SJCRH30 (cell line): ENCODE measurements around the gene SIGLEC12. TPM values are rescaled to one million over a fixed set of nuclear protein-coding genes. Genes with fewer than 3 reads are reported as not detected.
"Not testable (repeated sequence)": the region's sequence is repeated elsewhere in the genome, so short reads cannot be mapped to it uniquely, and the experiment has no call there.

Source experiments
- DNase-seq, 2 experiments: peaks; one replicate each; pipeline ENCODE4 v3.0.0-alpha.2; 2015 to 2020
- H3K27ac ChIP-seq: fragments of 250-450 bp; sonication (Bioruptor Pico); 2 replicates; pipeline ENCODE4 v1.5.1; 2020; ENCODE audit warnings: mild to moderate bottlenecking, moderate library complexity
- H3K27me3 ChIP-seq: fragments of 250-450 bp; sonication (Bioruptor Pico); 2 replicates; pipeline ENCODE4 v1.5.1; 2020; ENCODE audit warnings: mild to moderate bottlenecking, moderate library complexity
- H3K36me3 ChIP-seq: fragments of 250-450 bp; sonication (Bioruptor Pico); 2 replicates; pipeline ENCODE4 v1.5.1; 2020; ENCODE audit warnings: mild to moderate bottlenecking, moderate library complexity
- H3K4me1 ChIP-seq: fragments of 250-450 bp; sonication (Bioruptor Pico); 2 replicates; pipeline ENCODE4 v1.5.1; 2020; ENCODE audit warnings: mild to moderate bottlenecking, moderate library complexity
- H3K4me3 ChIP-seq: fragments of 250-450 bp; sonication (Bioruptor Pico); 2 replicates; pipeline ENCODE4 v1.5.1; 2020; ENCODE audit warnings: mild to moderate bottlenecking, moderate library complexity
- H3K9me3 ChIP-seq: fragments of 250-450 bp; sonication (Bioruptor Pico); replicated peaks from 2 replicates; pipeline ENCODE4 v1.5.1; 2020; ENCODE audit warnings: mild to moderate bottlenecking, moderate library complexity
- total RNA-seq: library from RNA; depleted of rRNA; stranded (reverse); fragments of >200 nt; shearing (Covaris generic); gene quantifications from 2 replicates; pipeline ENCODE4 v1.2.3, GENCODE V29; 2014

SIGLEC12 gene
- total RNA-seq, 1 experiment from 2014 or later, result not detected

GRCh38 chr19:51508059-51508733, 6.6 kb upstream of the SIGLEC12 start:
- no peaks in the 10 kb centered on the region for H3K27me3 ChIP-seq
- no peaks in the 10 kb centered on the region for H3K9me3 ChIP-seq
- DNase-seq, result no peak
- no peaks in the 10 kb centered on the region for H3K4me1 ChIP-seq
- no peaks in the 10 kb centered on the region for H3K36me3 ChIP-seq
- H3K4me3 ChIP-seq, result no peak overlapping the region
- no peak overlapping the region for H3K27ac ChIP-seq

GRCh38 chr19:51507640-51508058, 6.0 kb upstream of the SIGLEC12 start:
- H3K4me1 ChIP-seq, result no peaks in the 10 kb centered on the region
- H3K36me3 ChIP-seq, result no peaks in the 10 kb centered on the region
- no peaks in the 10 kb centered on the region for H3K9me3 ChIP-seq
- DNase-seq, result no peak
- H3K27me3 ChIP-seq, result no peaks in the 10 kb centered on the region
- H3K4me3 ChIP-seq, result no peak overlapping the region
- no peak overlapping the region for H3K27ac ChIP-seq

GRCh38 chr19:51507192-51507591, 5.6 kb upstream of the SIGLEC12 start:
- H3K27me3 ChIP-seq, result no peaks in the 10 kb centered on the region
- H3K9me3 ChIP-seq, result no peaks in the 10 kb centered on the region
- no peak overlapping the region for H3K27ac ChIP-seq
- H3K4me1 ChIP-seq, result no peaks in the 10 kb centered on the region
- DNase-seq, result no peak
- H3K4me3 ChIP-seq, result no peak overlapping the region
- H3K36me3 ChIP-seq, result no peaks in the 10 kb centered on the region

GRCh38 chr19:51505904-51506303, 4.3 kb upstream of the SIGLEC12 start:
- no peaks in the 10 kb centered on the region for H3K4me1 ChIP-seq
- H3K9me3 ChIP-seq, result no peaks in the 10 kb centered on the region
- no peak overlapping the region for H3K4me3 ChIP-seq
- no peaks in the 10 kb centered on the region for H3K36me3 ChIP-seq
- DNase-seq, result no peak
- H3K27me3 ChIP-seq, result no peaks in the 10 kb centered on the region
- H3K27ac ChIP-seq, result no peak overlapping the region

GRCh38 chr19:51503896-51504295, 2.3 kb upstream of the SIGLEC12 start:
- no peaks in the 10 kb centered on the region for H3K9me3 ChIP-seq
- DNase-seq, result no peak

GRCh38 chr19:51503286-51503817, 1.8 kb upstream of the SIGLEC12 start:
- no peak for DNase-seq
- no peak overlapping the region for H3K4me3 ChIP-seq

More at GRCh38 chr19:51503896-51504295, 2.3 kb upstream of the SIGLEC12 start:
- no peak overlapping the region for H3K4me3 ChIP-seq
- H3K27me3 ChIP-seq, result no peaks in the 10 kb centered on the region
- H3K4me1 ChIP-seq, result no peaks in the 10 kb centered on the region
- H3K36me3 ChIP-seq, result no peaks in the 10 kb centered on the region
- no peak overlapping the region for H3K27ac ChIP-seq

GRCh38 chr19:51500931-51501330, 669 bp downstream of the SIGLEC12 start:
- not testable (repeated sequence) for H3K36me3 ChIP-seq, H3K4me1 ChIP-seq, H3K9me3 ChIP-seq, DNase-seq, H3K27ac ChIP-seq, H3K4me3 ChIP-seq, H3K27me3 ChIP-seq

More at GRCh38 chr19:51503286-51503817, 1.8 kb upstream of the SIGLEC12 start:
- no peaks in the 10 kb centered on the region for H3K27me3 ChIP-seq
- H3K4me1 ChIP-seq, result no peaks in the 10 kb centered on the region
- H3K27ac ChIP-seq, result no peak overlapping the region
- H3K9me3 ChIP-seq, result no peaks in the 10 kb centered on the region
- no peaks in the 10 kb centered on the region for H3K36me3 ChIP-seq

GRCh38 chr19:51497666-51498065, 3.9 kb downstream of the SIGLEC12 start:
- H3K27ac ChIP-seq, result no peak overlapping the region
- no peaks in the 10 kb centered on the region for H3K27me3 ChIP-seq
- no peaks in the 10 kb centered on the region for H3K4me1 ChIP-seq
- H3K4me3 ChIP-seq, result no peak overlapping the region
- no peaks in the 10 kb centered on the region for H3K9me3 ChIP-seq
- no peaks in the 10 kb centered on the region for H3K36me3 ChIP-seq
- DNase-seq, result no peak

- H3K27ac ChIP-seq, result no peak overlapping the region
- H3K36me3 ChIP-seq, result no peaks in the 10 kb centered on the region
- H3K4me1 ChIP-seq, result no peaks in the 10 kb centered on the region
Measured at GRCh38 chr19:51493776-51494175, 7.8 kb downstream of the SIGLEC12 start.

GRCh38 chr19:51491586-51491985, 10.0 kb downstream of the SIGLEC12 start:
- Histone ChIP-seq H3K27ac (no peak overlapping the region), H3K36me3 (no peaks in the 10 kb centered on the region), H3K4me3 (no peak overlapping the region), H3K9me3 (no peaks in the 10 kb centered on the region), H3K27me3 (no peaks in the 10 kb centered on the region), H3K4me1 (no peaks in the 10 kb centered on the region)
- DNase-seq, result no peak

More at GRCh38 chr19:51493776-51494175, 7.8 kb downstream of the SIGLEC12 start:
- DNase-seq, result no peak
- Histone ChIP-seq H3K9me3 (no peaks in the 10 kb centered on the region), H3K27me3 (no peaks in the 10 kb centered on the region), H3K4me3 (no peak overlapping the region)

- Histone ChIP-seq H3K4me3 (no peak overlapping the region), H3K36me3 (no peaks in the 10 kb centered on the region), H3K27me3 (no peaks in the 10 kb centered on the region), H3K27ac (no peak overlapping the region), H3K4me1 (no peaks in the 10 kb centered on the region), H3K9me3 (no peaks in the 10 kb centered on the region)
- no peak for DNase-seq
Measured at GRCh38 chr19:51490676-51491075, 10.9 kb downstream of the SIGLEC12 start.

- Histone ChIP-seq H3K27ac (no peak overlapping the region), H3K4me1 (no peaks in the 10 kb centered on the region), H3K4me3 (no peak overlapping the region), H3K9me3 (no peaks in the 10 kb centered on the region), H3K27me3 (no peaks in the 10 kb centered on the region), H3K36me3 (no peaks in the 10 kb centered on the region)
- DNase-seq, result no peak
Measured at GRCh38 chr19:51489113-51489512, 12.5 kb downstream of the SIGLEC12 start.

GRCh38 chr19:51488491-51488890, 13.1 kb downstream of the SIGLEC12 start:
- no peak overlapping the region for H3K4me3 ChIP-seq
- H3K27ac ChIP-seq, result no peak overlapping the region
- no peaks in the 10 kb centered on the region for H3K36me3 ChIP-seq
- no peaks in the 10 kb centered on the region for H3K27me3 ChIP-seq
- no peak for DNase-seq
- no peaks in the 10 kb centered on the region for H3K9me3 ChIP-seq
- no peaks in the 10 kb centered on the region for H3K4me1 ChIP-seq

- H3K36me3 ChIP-seq, result no peaks in the 10 kb centered on the region
Measured at GRCh38 chr19:51485960-51486660, 15.5 kb downstream of the SIGLEC12 start.

GRCh38 chr19:51480590-51480989, 21.0 kb downstream of the SIGLEC12 start:
- H3K27me3 ChIP-seq, result no peaks in the 10 kb centered on the region
- H3K36me3 ChIP-seq, result no peaks in the 10 kb centered on the region
- peak; percentile 32 to 58 for DNase-seq
- H3K9me3 ChIP-seq, result no peaks in the 10 kb centered on the region
- no peak overlapping the region for H3K4me3 ChIP-seq
- no peak overlapping the region for H3K27ac ChIP-seq
- H3K4me1 ChIP-seq, result no peaks in the 10 kb centered on the region

More at GRCh38 chr19:51485960-51486660, 15.5 kb downstream of the SIGLEC12 start:
- Histone ChIP-seq H3K9me3 (no peaks in the 10 kb centered on the region), H3K4me3 (no peak overlapping the region), H3K4me1 (no peaks in the 10 kb centered on the region), H3K27ac (no peak overlapping the region), H3K27me3 (no peaks in the 10 kb centered on the region)
- no peak for DNase-seq
